SHP77 treated with DMSO at 0.1 percent for 48 hours (cell line): ENCODE results near the gene CTNNA2.
A peak's percentile ranks its signal among the peaks of the same experiment; 100 is the strongest.

Experiments used
- DNase-seq: peaks from one replicate; lab custom pipeline; 2025; lab: John Stamatoyannopoulos, UW

CTNNA2 gene

DNA sequence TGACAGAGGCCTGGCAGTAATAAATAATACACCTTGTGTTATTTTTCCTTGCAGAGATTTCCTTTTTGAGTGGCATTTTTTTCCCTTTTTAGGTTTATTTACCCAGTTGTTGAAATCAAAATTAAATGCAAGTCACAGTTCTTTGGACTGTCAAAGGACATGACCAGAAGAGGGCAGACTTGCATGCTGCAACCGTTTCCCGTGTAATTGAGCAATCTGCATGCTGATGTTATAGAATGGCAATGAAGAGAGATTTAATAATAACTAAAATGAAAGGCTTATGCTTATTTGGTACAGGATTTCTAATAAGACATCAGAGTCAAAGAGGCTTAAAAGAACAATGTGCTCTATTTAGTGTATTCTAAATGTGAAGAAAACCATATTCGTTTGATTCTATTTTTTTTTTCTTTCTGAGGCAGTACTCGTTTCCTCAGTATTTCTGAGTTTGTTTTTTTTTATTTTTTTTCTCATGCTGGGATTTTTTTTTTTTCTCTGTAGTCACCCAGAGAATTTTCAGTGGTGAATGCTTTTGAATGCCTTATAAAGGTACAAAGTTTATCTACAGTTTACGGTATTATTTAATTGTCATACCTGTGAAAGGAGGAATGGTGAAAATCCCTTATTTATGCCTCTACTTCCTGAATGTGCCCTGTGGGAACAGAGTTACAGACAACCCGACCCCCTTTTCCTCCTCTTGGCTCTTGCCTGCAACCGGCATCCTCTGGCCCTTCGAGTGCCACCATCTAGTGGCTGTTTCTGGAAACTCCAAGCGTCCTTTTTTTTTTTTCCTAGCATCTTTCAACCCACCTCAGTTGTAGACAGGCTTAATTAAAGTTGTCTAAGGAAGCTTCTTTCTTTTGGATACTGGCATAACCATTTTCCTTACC, 423.2 kb downstream of the CTNNA2 start:
- DNase-seq: peak; percentile 36

- DNase-seq: no peak
Observed at GRCh38 chr2:79936715-79937114, 423.9 kb downstream of the CTNNA2 start.

DNA sequence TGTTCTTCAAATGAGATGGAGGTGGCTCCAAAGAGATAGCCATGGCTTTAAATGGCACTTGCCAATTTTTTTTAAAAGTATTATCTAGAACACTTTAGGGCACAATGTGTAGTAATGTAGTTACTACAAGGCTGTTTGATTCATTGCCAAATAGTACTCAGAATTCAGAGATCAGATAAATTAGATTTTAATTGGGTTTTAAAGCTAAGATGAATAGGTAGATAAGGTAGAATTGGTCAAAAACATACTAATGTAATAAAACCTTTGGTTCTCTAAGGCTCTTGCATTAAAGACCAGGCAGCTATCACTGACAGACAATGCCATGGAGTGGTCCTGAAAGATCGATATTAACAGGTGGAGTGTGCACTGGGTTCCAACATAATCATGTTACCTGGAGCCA, 425.8 kb downstream of the CTNNA2 start:
- DNase-seq: no peak

DNA sequence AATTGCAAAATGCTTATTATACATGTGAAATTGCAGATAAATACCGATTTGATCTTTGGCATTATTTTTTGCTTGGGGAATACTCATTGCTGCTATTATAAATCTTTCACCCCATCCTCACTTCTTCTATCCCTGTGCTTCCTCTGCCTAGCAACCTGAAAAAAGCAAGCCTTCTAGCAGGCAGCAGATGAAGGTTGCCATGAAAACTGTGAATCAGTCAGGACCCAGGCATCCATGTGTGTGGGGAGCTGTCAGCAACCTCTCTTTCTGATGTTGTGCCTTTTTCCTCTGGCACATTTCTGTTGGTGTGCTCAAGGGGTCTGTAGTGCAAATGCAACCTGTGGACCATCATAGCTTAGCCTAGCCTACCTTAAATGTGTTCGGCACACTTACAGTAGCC, 427.5 kb downstream of the CTNNA2 start:
- no peak for DNase-seq

- no peak for DNase-seq
Observed at GRCh38 chr2:79941179-79941578, 428.3 kb downstream of the CTNNA2 start.

- DNase-seq: no peak
Observed at GRCh38 chr2:79944205-79944604, 431.4 kb downstream of the CTNNA2 start.

DNA sequence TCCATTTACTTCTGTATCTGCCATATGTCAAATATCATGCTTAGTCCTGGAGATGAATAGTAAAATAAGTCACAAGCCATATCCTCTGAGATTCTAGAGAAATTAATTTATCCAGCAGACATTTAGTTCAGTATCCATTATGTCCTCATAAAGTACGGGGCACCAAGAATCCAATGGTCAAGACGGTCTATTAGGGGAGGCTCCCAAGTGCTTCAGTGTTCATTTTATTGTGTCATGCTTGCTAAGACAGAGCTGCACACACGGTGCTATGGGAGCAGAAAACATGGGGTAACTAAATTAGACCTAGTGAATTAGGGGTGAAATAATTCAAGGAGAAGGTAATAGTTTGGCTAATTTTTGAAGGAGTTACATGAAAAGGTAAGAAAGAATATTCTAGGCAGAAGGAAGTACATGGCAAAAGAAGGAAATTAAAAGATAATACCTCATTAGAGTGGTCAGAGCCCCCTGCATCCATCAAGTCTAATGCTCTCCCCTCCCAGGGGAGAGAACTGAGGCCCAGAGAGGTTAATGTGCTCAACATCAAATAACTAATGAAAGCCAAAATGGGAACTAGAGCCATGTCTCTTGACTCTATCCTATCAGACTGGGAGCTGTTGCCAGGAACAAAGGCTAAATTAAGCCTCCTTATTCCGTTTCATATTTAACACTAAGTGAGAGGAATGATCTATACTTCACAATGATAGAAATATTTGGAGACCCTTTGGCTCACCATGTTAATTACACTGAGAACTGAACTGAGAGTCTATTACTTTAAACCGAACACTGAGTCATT, 433.0 kb downstream of the CTNNA2 start:
- no peak for DNase-seq

- no peak for DNase-seq
Observed at GRCh38 chr2:79947751-79948150, 434.9 kb downstream of the CTNNA2 start.

GRCh38 chr2:79950526-79950925, 437.7 kb downstream of the CTNNA2 start:
- no peak for DNase-seq

DNA sequence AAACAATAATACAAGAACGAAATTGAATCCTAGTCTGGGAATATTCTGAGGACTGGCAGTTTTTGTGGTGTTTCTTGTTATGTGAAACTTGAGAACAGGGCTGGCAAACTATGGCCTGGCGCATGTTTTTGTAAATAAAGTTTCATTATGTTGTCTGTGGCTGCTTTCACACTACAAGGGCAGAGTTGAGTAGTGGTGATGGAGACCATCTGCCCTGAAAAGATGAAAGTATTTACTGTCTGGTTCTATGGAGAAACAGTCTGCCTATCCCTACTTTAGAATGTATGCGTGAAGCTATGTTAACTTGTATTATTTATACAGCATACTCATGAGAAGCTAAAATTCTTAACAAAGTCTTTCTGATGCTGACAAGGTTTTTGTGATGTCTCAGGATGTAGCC, 439.8 kb downstream of the CTNNA2 start:
- DNase-seq: no peak

DNA sequence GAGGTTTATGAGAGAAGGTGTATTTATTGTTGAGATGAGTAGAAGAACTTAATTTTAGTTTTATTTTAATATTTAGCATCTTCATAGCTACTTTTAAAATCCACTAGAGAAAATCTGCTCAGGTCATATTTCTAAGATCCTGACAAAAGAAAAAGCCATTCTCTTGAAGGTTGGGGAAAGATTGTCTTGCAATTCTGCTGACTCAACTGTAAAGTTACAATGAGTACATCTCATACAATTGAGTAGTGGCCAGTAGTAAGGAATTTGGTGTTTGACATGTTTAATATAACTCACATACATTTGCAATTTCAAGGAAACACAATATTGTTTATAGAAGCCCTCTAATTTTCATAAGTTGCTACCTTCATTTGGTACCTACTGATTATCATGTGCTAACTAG, 447.2 kb downstream of the CTNNA2 start:
- no peak for DNase-seq

DNA sequence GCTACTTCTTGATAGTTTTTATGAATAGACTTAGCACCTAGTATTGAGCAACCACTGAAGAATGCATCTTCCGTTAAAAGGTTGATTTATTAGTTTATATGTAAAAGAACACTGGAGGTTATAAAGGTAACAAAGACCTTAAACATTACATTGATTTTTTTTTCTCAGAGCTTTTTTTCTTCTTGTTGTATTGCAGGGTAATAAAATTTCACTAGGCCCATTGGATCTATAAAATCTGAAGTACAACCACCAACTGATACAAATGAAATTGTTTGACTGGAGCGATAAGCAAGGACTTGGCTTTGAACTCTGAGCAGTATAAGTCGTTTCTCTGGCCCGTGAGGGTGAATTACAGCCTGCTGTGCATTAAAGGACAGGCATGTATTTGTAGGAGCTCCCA, 447.7 kb downstream of the CTNNA2 start:
- no peak for DNase-seq

DNA sequence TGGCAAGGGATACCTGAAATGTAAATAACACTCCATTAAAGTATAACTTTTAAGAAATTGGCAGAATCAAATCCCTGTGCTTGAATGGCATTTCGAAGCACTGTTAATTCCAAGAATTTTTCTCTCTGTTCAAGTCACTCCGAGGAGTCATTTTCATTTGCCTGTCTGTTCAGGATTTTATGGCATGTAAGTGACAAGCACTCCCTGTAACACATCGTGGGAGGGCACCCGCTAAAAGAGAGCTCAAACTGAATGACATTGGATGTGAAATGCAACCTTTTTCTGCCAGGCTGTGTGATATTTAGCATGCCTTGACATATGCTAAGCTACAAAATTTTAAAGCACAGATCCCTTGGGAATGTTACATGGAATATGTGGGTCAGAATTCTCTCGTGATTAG, 452.1 kb downstream of the CTNNA2 start:
- no peak for DNase-seq

GRCh38 chr2:79966369-79966768, 453.5 kb downstream of the CTNNA2 start:
- no peak for DNase-seq

GRCh38 chr2:79966882-79967281, 454.0 kb downstream of the CTNNA2 start:
- DNase-seq: no peak

GRCh38 chr2:79971807-79972206, 459.0 kb downstream of the CTNNA2 start:
- no peak for DNase-seq

DNA sequence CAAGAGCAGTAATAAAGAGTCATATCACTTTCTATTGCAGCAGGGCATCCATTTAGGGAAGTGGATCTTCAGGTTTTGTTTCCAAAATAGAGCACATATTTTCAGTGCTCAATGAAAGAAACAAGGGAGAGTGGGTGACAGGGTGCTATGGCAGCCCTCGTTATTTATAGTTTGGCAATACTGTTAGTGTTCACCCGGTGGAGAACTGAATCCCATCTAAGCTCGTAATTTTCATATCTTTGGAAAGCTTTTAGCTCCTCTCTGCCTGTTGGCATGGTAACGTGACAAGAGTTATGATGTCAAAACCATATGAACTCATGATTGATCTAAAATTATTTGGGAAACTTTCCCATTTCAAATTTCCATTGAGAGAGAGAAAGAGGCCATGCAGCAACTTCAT, 459.8 kb downstream of the CTNNA2 start:
- no peak for DNase-seq

- DNase-seq: no peak
Observed at GRCh38 chr2:79975791-79976565, 463.1 kb downstream of the CTNNA2 start.

DNA sequence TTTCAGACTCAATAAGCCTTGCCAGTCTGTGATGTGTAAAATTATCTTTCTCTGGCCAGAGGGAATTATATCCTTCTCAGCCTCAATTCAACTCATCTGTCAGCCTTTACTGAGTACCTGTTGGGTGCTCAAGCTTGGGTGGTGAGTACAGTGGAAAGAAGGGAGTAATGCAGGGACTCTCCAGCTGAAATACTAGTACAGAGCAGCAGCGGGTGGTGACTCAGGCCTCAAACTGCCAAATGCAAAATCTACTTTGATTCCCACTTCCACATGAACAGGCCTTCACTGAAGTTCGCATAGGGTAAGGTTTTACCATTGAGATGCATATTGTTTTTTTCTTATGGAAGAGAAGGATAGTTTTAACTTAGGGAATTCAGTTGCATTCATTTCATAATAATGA, 464.9 kb downstream of the CTNNA2 start:
- no peak for DNase-seq

- DNase-seq: no peak
Observed at GRCh38 chr2:79980116-79980515, 467.3 kb downstream of the CTNNA2 start.

DNA sequence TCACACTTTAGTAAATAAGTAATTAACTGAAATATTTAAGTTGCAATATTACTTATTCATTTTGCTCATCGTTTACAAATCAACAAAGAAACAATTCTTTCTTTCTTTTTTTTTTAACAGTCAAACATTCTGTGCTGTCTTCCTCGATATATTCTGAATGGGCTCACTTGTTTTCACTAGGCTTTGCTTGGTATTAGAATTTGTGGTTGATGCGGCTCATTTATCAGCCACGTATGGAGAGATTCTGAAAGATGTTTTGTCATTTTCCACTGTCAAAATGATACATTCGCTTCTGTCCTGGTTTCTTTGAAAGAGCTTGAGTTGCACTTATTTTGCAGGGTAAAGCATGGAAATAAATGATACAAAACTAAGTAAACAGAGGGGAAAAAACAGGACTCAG, 468.0 kb downstream of the CTNNA2 start:
- no peak for DNase-seq

- DNase-seq: no peak
Observed at GRCh38 chr2:79981316-79981715, 468.5 kb downstream of the CTNNA2 start.

DNA sequence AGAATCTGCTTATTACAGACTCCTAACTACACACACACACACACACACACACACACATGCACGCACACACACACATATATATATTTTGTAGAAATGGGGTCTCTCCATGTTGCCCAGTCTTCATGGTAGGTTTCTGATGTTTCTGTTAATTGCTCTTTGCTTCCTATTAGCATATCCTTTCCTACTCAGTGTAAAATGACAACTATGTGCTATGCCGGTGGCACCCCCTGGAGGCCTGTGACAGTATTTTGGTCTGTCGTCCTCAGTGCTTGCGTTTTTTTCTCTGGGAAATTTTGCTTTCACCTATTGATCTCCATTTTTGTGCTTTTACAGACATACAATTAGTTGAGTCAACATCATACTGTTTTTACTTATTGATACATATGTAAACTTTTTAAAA, 469.6 kb downstream of the CTNNA2 start:
- DNase-seq: no peak
